ENCODE measurements around the gene CSTF2T.
"Not testable (repeated sequence)": the region's sequence is repeated elsewhere in the genome, so short reads cannot be mapped to it uniquely, and the experiment has no call there.

The CSTF2T gene

GRCh38 chr10:51694086-51694768 is 5.2 kb downstream of the CSTF2T start:
- DNase-seq = no peak

GRCh38 chr10:51691135-51691534 is 8.3 kb downstream of the CSTF2T start:
- DNase-seq = no peak

GRCh38 chr10:51689536-51689935 is 9.9 kb downstream of the CSTF2T start:
- DNase-seq = no peak

GRCh38 chr10:51688826-51689225 is 10.6 kb downstream of the CSTF2T start:
- DNase-seq = not testable (repeated sequence)

- no peak for DNase-seq
These were observed 12.1 kb downstream of the CSTF2T start for GRCh38 chr10:51687296-51687695.

GRCh38 chr10:51685768-51686167 is 13.6 kb downstream of the CSTF2T start:
- DNase-seq = no peak

- DNase-seq = no peak
These were observed 16.2 kb downstream of the CSTF2T start for GRCh38 chr10:51683031-51683691.

- no peak for DNase-seq
These were observed 19.6 kb downstream of the CSTF2T start for GRCh38 chr10:51679841-51680240.

GRCh38 chr10:51675088-51675487 is 24.3 kb downstream of the CSTF2T start:
- DNase-seq = no peak

- DNase-seq = no peak
These were observed 27.3 kb downstream of the CSTF2T start for GRCh38 chr10:51672039-51672535.

GRCh38 chr10:51669041-51669440 is 30.4 kb downstream of the CSTF2T start:
- DNase-seq = no peak

GRCh38 chr10:51668336-51668689 is 31.1 kb downstream of the CSTF2T start:
- DNase-seq = no peak

GRCh38 chr10:51667678-51668335 is 31.6 kb downstream of the CSTF2T start:
- DNase-seq = no peak

GRCh38 chr10:51666456-51666855 is 32.9 kb downstream of the CSTF2T start:
- no peak for DNase-seq

- no peak for DNase-seq
These were observed 36.3 kb downstream of the CSTF2T start for GRCh38 chr10:51663086-51663485.

GRCh38 chr10:51659344-51659743 is 40.1 kb downstream of the CSTF2T start:
- no peak for DNase-seq

GRCh38 chr10:51658000-51658399 is 41.4 kb downstream of the CSTF2T start:
- no peak for DNase-seq

- no peak for DNase-seq
These were observed 42.9 kb downstream of the CSTF2T start for GRCh38 chr10:51656503-51656902.

GRCh38 chr10:51654918-51655317 is 44.5 kb downstream of the CSTF2T start:
- DNase-seq = no peak

- DNase-seq = no peak
These were observed 46.4 kb downstream of the CSTF2T start for GRCh38 chr10:51653025-51653424.

- no peak for DNase-seq
These were observed 48.3 kb downstream of the CSTF2T start for GRCh38 chr10:51651063-51651462.

- DNase-seq = no peak
These were observed 50.3 kb downstream of the CSTF2T start for GRCh38 chr10:51649064-51649463.
